Left ventricle myocardium superior (tissue), 1 donor: ENCODE data around the gene INTS14. TPM values are rescaled to one million over a fixed set of nuclear protein-coding genes. Genes with fewer than 3 reads are reported as not detected.

Experiments used
- ATAC-seq: fragments of 200-7000 bp; cut with Tn5 transposase; one replicate; pipeline ENCODE4 v1.9.1; 2020; ENCODE audit warnings: mild to moderate bottlenecking, moderate library complexity
- DNase-seq: peaks from one replicate; pipeline ENCODE4 v3.0.0-alpha.2; 2020
- intact Hi-C: fragments of 100-400 bp; cut with micrococcal nuclease; formaldehyde crosslinking; loops from one replicate; pipeline ENCODE4 v1.11.0; 2022
- long read RNA-seq: library from polyadenylated mRNA; unstranded; transcript quantifications from one replicate; pipeline ENCODE4 v2.0.0, GENCODE V29; 2021
- total RNA-seq: library from RNA; stranded (reverse); fragmentation: NEBNext Ultra II Directional; extraction: Animal tissue kit (Norgen Biotek cat#: 25700); gene quantifications from one replicate; pipeline ENCODE4 v1.2.1, GENCODE V29; 2021
- donor health status: DM: no; HTN: yes; CAD: no; lungs with severe emphysema.

INTS14 gene
- total RNA-seq: 10.3 TPM
- long read RNA-seq, transcript INTS14-201 (12 exons, 2,393 nt): major isoform, 11 of 20 reads
- long read RNA-seq, partial matches to known transcripts: 3 of 20 reads
- long read RNA-seq, other reads (novel, unspliced or antisense): 3 of 20 reads

DNA sequence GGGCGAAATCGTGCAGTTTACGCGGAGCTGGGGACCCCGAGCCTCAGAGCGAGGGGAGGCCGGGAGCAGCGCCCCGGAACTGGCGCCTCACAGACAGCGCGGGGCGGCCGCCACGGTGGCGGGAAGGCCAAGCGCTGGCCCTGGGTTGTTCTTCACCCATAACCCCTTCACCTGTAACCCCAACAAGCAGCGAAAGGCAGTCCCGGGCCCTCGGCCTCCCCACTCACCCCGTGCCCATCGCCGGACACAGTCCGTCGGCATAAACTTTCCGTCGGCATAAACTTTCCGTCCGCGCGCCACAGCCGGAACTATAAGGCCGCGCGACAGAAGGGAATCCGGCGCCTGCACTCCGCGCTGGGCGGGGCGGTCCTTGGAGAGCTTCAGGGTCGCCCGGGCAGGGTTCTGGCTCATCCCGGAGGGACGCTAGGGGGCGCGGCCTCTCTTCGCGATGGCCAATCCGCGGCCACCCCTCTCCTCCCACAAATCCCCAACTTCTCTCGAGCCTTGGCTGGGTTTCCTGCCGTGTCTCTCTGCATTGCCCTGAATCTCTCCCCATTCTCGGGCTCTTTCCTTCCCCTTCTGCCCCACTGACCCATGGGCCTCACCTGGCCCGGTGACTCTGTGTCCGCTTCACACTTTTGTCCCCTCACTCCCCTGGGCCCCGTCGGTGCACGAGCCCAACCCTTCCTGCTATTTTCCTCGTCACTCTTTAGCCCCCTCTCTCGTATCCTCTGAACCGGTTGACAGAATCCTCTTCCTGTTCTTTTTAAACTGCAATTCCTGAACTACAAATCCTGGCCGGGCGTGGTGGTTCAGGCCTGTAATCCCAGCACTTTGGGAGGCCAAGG, at the start of gene INTS14:
TSS of gene INTS14 (minus strand) at position 261 of the 848 bp plus-strand sequence. CDS start 3,751 bp downstream, outside the sequence.
- DNase-seq (peak; percentile 99), ATAC-seq (peak; percentile 99)
- intact Hi-C loops: no loop called here

DNA sequence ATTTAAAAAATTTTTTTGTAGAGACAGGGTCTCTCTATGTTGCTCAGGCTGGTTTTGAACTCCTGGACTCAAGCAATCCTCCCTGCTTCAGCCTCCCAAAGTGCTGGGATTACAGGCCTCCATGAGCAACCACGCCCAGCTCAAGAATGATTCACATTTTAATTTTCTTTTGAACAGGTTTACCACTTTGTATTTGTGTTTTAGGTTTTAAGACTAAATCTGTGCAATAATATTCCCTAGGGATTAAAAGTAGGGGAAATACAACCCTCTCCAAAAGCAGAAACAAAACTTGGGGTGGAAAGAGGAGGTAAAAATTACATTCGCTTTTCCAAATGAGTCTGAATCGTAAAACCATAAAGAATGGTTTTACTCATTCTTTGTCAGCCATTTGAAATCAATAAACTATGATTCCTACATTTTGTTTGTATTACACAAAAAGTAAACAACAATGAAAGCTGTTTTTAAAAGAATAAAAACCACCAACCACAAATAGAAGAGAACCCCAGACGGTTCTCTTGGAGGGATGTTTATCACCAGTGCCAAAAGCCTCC, 48.6 kb upstream of the INTS14 start:
- intact Hi-C loops: no loop called here
- DNase-seq: no peak
- no peak for ATAC-seq

DNA sequence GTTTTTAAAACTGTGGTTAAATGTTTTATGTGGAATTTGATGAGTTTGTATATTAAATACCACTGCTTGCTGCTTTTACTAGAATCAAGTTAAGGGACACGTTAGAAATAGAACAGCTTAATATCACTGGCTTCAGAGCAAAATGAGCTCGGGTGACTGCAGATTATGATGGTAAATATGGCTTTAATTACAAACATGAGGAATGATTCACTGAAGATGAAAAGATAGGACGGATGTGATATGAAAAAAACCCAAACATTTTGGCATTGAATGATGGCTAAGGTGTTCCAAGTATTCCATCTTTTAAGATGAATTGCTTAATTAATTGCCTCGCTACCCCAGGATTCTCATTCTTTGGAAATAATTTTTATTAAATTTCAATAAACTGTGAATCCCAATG, 44.5 kb upstream of the INTS14 start:
- DNase-seq (no peak), ATAC-seq (no peak)
- intact Hi-C loops: no loop called here

DNA sequence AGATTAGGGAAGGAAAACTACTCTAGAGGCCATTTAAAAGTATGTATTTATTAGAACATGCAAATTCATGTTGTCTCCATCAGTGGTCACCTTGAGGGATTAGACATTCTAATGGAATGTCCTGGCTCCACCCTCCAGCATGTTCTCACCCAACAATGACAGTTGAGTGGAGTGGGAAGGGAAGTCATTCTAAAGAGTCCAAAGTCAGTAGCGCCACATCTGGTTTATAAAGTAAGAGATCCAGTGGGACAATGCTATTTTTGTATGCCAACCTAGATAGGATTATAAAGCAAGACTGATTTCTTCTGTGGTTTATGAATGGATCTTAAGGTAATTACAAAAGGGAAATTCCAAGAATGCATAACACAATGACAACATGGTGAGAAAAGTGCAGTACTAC, 44.1 kb upstream of the INTS14 start:
- intact Hi-C loops: no loop called here
- no peak for DNase-seq
- no peak for ATAC-seq

DNA sequence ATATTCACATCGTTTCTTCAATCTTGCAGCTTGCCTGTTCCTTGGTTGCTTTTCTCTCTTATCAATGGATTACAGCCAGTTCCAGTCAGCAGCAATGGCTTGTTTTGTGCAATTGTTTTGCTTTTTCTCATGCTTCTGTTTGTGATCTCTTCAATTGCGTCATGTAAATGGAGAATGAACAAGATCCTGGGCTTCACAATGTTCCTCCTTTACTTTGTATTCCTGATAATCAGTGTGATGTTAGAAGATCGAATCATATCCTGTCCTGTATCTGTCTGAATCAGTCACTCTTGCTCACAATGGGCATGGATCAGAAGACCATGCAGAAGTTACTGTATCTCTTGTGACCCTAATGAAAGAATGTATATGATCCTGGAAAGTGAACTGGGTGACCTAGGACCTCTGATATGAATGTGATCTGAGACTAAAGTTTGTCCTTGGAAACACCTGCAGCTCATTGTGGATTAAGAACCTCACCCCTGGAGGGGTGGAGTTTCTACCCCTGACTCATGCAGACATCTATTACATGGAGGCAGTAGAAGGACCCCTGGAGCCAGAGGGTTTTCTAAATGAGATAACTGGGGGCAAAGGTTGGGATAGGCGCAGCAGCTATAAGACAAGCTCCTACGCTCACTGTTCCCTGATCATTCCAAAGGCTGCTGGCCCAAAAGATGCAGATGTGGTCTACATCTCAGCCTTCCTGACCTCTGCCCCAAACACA, 43.0 kb upstream of the INTS14 start:
- DNase-seq (no peak), ATAC-seq (no peak)
- intact Hi-C loops: no loop called here

DNA sequence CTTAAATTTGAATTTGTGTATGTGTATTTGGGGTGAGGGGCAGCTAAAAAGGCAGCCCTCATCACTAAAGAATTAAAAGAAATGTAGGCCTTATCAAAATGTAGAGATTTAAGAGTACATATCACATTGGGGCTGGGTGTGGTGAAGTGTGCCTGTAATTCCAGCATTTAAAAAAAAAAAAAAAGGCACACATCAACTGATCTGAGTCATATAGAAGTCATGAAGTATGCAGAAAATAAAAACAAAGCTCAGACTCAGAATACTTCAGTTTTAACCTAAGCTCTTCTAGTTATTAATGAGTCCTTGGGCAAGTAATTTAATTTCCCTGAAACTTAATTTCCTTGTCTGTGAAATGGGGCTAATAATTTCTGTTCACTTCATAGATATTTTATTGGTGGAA, 42.4 kb upstream of the INTS14 start:
- intact Hi-C loops: no loop called here
- ATAC-seq: no peak
- no peak for DNase-seq

DNA sequence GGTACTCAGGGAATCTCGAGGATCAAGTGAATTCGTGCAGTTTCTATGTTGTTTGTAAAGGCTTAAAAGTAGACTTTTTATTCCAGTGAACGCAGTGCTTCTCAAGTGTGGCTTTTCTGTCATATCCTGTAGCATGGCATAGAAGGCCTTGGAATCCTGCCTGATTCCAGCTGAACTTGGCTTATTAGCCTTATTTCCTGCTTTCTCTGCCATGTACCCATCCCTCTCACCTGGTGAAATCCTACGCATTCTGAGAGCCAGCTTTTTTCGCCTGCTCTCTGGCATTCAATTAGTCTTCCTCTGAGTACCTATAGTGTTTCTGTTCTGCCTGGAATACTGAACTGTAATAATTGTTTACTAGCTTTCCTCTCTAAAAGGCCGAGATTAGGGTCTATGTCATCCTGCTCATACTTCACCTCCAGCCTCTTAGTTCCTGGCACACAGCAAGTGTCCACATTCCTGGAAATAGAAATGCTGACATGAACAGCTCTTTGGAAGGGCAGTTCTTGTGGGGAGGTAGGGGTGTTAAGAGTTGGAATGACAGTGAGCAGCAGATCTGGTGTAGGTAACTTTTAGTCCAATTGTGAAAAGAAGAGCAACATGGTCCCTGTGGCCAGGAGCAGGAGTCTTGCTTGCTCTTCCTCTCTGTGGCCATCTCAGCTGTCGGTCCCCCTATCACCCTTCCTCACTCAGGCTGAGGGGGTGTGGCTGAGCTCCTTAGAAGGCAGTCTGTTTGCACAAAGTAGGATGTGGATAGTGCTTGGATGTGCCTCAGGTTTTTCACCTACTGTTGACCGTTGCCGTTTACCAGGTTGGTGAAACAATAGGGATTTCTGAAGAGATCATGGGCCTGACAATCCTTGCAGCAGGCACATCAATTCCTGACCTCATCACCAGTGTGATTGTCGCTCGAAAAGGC, 41.2 kb upstream of the INTS14 start:
- intact Hi-C loops: no loop called here
- ATAC-seq: peak; percentile 45
- DNase-seq: no peak

DNA sequence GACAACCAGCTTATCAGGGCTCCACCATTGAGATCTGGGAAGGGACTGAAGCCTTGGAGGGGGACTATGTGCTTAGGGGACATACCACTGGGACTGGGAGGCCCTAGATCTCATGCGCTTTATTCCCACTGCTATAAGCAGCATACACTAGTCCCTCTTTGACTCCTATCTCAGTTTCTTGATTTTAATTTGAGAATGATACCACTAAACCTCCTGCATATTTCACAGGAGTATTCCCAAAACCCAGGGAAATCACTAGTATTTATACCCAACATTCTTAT, 40.1 kb upstream of the INTS14 start:
- ATAC-seq: no peak
- no peak for DNase-seq
- intact Hi-C loops: no loop called here

DNA sequence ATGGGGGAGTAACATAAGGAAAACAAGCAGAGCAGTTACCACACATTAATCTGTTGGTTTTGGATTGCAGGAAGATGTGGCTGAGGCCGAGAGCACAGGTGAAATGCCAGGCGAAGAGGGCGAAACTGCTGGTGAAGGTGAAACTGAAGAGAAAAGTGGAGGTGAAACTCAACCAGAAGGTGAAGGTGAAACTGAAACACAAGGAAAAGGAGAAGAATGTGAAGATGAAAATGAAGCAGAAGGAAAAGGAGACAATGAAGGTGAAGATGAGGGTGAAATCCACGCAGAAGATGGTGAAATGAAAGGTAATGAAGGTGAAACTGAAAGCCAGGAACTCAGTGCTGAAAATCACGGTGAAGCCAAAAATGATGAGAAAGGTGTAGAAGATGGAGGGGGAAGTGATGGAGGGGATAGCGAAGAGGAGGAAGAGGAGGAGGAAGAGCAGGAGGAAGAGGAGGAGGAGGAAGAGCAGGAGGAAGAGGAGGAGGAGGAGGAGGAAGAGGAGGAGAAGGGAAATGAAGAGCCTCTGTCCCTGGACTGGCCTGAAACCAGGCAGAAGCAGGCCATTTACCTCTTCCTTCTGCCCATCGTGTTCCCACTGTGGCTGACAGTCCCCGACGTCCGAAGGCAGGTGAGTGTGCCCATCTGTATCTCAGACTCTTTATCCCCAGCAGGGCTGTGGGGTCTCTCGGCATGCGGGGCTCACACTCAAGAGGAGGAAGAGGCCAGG, 39.5 kb upstream of the INTS14 start:
- intact Hi-C loops: no loop called here
- no peak for ATAC-seq

DNA sequence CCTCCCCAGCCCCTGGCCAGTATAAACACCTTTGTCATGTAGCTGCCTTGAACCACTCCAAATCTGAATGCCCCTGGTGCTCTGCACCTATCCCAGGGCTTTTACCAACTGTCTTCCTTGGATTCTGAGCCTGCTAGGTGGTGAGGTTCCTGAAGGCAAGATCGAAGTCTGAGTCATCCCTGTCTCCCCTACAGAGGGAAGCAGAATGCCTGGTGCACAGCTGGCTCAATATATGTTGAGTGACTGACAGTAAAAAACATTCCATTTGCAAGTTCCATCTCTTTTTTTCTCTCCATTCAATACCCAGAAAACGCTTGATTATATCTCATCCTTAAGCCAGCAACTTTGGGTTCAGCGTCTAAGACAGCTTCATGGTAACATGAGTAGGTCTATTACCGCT, 35.6 kb upstream of the INTS14 start:
- DNase-seq: no peak
- intact Hi-C loops: no loop called here

More for the DNA sequence above, 39.5 kb upstream of the INTS14 start:
- DNase-seq: no peak

DNA sequence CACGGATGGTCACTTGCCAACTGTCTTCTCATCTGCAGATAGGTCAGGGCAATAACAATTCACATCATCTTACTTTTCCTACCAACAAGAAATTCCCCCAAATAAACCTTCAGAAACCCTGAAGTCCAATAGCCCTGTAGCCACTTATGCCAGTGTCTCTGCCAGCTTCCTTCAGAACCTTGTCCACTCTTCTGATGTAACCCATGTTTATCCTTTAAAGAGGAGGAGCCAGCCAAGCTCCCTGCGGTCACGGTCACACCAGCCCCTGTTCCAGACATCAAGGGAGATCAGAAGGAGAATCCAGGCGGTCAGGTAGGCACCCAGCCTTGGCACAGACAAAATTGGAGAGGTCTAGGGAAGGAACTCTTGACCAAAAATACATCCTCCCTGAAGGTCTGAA, 34.5 kb upstream of the INTS14 start:
- intact Hi-C loops: no loop called here
- ATAC-seq (no peak), DNase-seq (no peak)

More for the DNA sequence above, 35.6 kb upstream of the INTS14 start:
- ATAC-seq: no peak

DNA sequence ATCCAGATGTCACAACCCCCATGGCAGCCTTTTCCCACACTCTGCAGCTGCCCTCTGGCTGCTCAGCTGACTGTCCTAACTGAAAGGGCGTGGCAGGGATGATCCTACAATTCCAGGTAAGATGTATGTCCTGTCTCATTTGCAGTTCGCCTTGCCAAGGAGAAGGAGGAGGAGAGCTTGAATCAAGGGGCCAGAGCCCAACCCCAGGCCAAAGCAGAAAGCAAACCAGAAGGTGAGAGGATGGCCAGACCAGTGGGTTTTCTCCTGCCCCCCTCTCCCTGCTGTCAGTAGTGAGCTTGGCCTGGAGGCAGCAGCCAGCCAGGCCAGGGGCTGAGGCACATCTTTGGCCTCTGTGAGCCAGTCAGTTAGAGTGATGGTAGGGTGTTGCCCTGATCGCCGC, 33.4 kb upstream of the INTS14 start:
- no peak for DNase-seq
- ATAC-seq: no peak
- intact Hi-C loops: no loop called here

DNA sequence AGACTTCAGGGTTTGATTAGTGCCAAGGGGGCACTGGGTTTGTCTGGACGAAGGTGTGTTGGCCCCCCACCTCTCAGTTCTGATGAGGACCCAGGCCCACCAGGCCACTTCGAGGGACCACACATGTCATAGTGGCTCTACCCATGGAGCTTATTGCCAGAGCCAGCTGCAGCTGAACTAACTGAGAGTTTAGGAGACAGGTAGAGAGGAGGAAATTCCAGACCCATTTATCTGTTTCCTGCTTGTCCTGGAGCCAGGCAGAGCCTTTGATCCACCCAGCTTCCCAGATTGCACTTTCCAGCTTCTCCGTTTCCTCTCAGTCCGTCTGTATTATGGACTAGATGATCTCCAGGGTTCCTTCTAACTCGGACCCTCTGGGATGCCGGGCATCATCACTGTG, 31.7 kb upstream of the INTS14 start:
- ATAC-seq: no peak
- DNase-seq: no peak
- intact Hi-C loops: no loop called here

DNA sequence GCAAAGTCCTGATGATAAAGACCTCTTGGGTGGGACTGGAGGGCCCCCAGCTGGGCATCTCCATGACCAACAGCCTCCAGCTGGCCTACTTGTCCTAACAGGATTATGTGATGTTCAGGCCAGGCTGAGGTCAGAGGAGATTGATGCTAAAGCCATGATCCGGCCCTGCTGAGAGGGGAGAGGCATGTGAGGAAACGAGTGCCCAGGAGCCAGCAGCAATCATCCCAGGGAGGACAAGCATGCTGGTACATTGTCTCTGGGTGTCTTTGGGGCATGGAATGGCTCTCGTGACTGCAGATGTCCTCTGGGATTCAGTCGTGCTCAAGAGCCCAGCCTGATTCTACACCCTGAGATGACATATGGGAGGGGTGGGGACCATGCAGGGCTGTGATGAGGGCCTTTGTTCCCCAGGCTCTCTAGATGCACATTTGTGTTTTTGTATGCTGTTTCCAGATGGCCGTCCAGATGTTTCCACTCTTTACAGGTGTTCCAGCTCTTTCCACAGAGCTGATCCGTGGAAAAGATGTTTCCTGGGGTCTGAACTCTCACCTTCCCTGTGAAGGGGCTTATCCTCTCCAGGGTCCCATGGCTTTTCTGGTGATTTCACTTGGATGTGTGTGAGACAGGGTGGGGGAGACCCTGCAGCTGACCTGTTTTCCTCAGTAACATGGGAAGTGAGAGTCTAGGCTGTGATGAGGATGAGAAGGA, 31.0 kb upstream of the INTS14 start:
- ATAC-seq (peak; percentile 16), DNase-seq (no peak)
- intact Hi-C loops: no loop called here

DNA sequence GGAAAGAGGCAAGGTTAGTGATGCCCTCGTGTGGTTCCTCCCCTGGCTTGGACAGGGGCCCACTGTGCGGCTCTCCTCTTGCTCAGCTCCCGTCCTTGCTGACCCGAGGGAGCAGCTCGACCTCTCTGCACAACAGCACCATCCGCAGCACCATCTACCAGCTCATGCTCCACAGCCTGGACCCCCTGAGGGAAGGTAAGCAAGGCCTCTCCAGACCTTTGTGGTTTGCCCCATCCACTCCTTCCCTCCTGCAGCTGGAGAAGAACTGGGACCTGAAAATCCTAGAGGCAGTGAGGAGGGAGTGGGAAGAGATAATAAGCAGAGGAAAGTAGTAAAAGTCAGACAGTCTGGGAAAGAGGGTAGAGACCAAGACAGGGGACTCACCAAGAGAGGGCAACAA, 28.6 kb upstream of the INTS14 start:
- intact Hi-C loops: no loop called here
- DNase-seq (no peak), ATAC-seq (no peak)

DNA sequence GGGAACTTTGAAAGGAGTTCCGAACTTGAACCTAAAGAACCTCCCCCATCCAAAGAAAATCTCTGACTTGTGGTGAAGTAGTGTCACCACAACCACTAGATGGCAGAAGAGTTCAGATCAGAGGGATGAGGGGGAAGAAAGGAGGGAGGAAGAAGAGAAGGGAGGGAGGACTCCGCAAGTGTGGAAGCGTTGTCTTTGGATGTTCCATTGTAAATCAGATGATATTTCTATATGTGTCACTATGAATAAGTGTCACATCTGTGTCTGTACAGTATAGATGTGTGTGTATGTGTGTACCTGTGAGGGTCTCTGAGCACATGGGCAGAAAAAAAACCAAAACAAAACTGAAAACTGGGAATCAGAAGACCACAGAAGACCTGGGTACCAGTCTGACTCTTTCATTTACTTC, 27.8 kb upstream of the INTS14 start:
- ATAC-seq: peak; percentile 85
- intact Hi-C loops: no loop called here
- DNase-seq: no peak

DNA sequence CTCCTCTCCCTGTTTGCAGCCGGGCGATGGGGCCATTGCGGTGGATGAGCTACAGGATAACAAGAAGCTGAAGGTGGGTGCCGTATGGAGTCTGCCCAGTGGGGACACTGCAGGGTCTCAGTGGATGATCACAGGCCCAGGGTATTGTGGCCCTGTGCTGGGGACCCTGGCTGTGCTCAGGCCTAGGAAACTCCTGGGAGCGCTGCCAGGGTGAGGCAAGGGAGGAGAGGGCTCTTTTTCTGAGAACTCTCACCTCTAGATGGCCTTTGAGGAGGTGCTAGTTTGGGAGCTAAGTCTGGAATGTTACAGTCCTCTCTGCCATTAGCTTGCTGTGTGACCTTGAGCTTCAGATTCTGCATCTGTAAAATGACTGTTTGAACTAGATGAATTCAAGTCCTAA, 27.2 kb upstream of the INTS14 start:
- intact Hi-C loops: no loop called here
- ATAC-seq: no peak
- DNase-seq: no peak

DNA sequence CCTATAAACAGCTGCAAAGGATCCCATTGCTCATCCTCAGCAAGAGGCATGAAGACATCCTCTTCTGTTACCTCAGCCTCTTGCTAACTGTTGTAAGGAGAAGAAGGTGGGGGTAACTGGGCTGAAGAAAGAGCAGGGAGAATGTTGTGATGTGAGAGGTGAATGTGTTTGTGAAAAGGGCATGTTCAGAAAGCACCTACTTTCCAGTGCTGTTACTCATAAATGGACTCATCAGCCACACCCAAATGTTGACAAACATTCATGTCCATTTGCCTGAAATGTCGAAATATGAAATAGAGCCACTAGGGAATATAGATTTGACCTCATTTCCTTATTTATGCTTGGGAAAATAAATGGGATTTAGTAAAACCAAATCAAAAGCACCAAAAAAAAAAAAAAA, 23.4 kb upstream of the INTS14 start:
- ATAC-seq (no peak), DNase-seq (no peak)
- intact Hi-C loops: no loop called here
